ENCODE measurements around the gene ANKS1B.

- TF ChIP-seq POLR2A (IDR thresholded peaks at IDR 0.05), result no peak
- TF ChIP-seq, protein P1, sequence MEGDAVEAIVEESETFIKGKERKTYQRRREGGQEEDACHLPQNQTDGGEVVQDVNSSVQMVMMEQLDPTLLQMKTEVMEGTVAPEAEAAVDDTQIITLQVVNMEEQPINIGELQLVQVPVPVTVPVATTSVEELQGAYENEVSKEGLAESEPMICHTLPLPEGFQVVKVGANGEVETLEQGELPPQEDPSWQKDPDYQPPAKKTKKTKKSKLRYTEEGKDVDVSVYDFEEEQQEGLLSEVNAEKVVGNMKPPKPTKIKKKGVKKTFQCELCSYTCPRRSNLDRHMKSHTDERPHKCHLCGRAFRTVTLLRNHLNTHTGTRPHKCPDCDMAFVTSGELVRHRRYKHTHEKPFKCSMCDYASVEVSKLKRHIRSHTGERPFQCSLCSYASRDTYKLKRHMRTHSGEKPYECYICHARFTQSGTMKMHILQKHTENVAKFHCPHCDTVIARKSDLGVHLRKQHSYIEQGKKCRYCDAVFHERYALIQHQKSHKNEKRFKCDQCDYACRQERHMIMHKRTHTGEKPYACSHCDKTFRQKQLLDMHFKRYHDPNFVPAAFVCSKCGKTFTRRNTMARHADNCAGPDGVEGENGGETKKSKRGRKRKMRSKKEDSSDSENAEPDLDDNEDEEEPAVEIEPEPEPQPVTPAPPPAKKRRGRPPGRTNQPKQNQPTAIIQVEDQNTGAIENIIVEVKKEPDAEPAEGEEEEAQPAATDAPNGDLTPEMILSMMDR (IDR thresholded peaks at IDR 0.05), result no peak
Measured at GRCh38 chr12:98823012-98823411, 1161.7 kb downstream of the ANKS1B start.

Data from Peyer's patch (tissue), 4 donors.